ENCODE results near the gene KIAA0825.

Gene KIAA0825

GRCh38 chr5:94508461-94509148, 109.8 kb downstream of the KIAA0825 start:
- peak; percentile 47 for DNase-seq

DNA sequence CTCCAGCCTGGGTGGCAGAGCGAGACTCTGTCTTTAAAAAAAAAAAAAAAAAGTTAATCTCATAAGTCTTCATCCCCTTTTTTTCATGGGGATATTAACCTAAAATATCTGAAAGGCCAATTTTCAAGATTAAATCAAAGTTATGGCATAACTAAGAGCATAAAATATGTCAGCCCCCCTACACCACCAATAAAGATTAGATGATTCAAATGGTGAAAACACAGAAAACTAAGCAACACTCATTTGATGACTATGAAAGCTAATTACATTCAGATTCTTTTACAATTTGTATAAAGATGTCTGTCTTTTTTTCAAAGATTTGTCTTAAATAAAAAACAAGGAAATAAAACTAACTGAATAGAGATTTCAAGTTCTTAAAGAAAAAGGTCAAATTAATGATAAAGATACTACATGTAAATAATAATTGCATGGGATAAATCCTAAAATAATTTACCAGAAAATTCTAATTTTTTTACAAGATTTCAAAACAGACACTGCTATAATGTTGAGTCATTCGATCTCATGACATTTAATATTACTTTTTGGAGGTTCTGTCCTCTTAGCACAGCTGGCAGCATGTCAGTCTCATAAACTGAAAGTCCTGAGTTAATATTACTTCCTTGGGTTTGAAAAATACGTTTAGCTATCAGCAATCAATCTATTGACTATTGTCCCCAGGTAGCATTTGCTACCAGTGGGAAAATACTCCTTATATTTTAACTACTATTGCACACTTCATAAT, 112.9 kb downstream of the KIAA0825 start:
- no peak for DNase-seq

- DNase-seq: no peak
Observed at GRCh38 chr5:94503677-94504076, 114.7 kb downstream of the KIAA0825 start.

DNA sequence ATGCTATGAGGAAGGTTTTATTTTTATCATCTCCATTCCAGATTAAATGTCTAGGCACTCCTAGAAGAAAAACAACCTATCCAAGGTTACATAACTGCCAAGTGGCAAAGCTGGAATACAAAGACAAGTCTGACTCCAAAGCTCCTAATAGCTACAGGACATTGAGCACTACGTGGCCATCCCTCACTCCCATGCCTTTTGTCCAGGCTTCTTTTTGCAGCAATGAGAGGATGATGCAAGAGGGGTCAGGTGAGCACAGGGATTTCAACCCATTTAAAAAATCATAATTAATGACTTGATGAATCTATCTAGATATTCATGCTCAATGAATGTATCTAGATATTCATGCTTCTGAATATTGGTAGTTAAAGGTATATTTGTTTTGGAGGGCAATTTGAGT, 117.0 kb downstream of the KIAA0825 start:
- DNase-seq: no peak

GRCh38 chr5:94499806-94500205, 118.6 kb downstream of the KIAA0825 start:
- peak; percentile 15 for DNase-seq

DNA sequence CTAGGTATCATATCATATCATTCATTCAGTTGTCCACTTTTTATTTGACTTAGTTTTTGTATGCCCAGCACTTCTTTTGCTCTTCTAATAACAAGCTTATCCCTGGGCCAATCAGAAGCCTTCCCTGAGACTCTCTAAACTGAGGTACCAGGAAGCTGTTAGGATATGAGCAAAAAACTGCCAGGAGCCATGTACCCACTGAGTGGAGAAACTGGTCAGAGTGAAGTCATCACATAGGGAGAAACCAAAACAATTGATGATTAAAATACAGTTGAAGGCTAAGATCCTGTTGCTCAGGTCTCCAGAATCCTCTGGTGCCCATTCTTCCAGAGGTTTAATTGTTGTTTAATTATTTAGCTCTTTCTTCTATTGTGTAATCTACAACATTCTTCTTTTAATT, 120.2 kb downstream of the KIAA0825 start:
- no peak for DNase-seq

- DNase-seq: no peak
Observed at GRCh38 chr5:94485067-94485466, 133.3 kb downstream of the KIAA0825 start.

- no peak for DNase-seq
Observed at GRCh38 chr5:94481059-94481458, 137.3 kb downstream of the KIAA0825 start.

DNA sequence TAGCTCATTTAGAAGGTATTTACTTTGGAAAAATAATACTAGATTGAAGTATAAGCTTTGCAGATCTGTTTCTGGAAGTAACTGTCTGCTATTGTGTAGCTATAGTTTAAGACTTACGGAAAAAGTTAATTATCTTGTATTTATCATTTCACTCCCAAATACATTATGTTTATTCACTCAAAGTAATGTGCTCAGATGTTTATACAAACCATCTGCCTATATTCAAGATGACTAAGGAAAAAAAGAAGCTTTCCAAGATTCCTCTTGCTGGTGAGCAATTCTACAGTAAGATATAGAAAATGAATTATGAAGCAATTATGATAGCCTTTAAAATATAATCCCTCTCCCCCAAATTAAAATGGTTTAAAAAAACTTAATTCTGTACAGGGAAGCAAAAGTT, 137.9 kb downstream of the KIAA0825 start:
- no peak for DNase-seq

GRCh38 chr5:94473936-94474335, 144.5 kb downstream of the KIAA0825 start:
- DNase-seq: no peak

- DNase-seq: no peak
Observed at GRCh38 chr5:94471521-94471920, 146.9 kb downstream of the KIAA0825 start.

- DNase-seq: no peak
Observed at GRCh38 chr5:94470802-94471201, 147.6 kb downstream of the KIAA0825 start.

- no peak for DNase-seq
Observed at GRCh38 chr5:94469894-94470329, 148.5 kb downstream of the KIAA0825 start.

GRCh38 chr5:94467954-94468930, 150.2 kb downstream of the KIAA0825 start:
- no peak for DNase-seq

DNA sequence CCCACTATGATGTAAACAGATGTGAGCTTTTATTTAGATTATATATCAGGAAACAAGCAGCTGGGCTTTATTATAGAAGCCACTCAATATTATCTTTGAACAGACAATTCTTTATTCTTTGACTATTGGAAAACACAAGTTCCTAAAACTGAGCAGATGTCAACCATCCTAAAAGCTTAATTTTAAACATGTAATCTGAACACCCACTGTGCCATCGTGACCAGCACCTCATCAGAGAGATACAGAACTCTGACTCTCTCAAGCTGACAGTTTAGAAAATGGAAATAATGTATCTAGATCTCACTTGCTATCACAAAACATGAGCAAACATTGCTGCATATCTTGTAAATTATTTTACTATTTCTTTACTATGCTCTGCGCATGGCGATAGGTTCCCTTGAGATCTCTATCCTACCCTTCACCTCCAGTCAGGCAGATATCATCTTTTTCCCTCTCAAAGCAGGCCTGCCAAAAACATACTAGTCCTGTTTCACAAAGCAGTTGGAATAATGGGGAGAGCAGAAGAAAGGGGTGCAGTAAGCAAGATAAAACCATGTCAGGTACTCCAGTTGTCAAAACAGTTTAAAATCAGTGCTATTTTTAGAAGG, 151.0 kb downstream of the KIAA0825 start:
- no peak for DNase-seq

DNA sequence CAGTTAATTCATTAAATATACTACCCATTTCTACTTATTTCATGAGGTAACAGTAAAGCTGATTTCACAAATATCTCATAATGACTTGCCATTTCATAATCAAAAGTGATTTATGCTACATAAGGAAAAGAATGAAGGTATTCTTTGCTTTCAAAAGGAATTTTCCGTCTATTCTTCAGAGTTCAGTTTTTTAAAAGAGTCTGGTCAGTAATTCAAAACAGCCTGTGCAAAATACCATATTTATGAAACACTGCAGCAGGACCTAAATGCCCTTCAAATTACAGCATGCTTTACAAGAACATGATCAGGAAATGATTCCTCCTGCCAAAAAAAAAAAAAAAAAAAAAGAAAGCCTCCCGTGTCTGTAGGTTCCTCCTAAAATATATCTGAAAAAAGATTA, 154.7 kb downstream of the KIAA0825 start:
- DNase-seq: no peak

- no peak for DNase-seq
Observed at GRCh38 chr5:94461131-94461530, 157.3 kb downstream of the KIAA0825 start.

GRCh38 chr5:94459915-94460314, 158.5 kb downstream of the KIAA0825 start:
- DNase-seq: no peak

DNA sequence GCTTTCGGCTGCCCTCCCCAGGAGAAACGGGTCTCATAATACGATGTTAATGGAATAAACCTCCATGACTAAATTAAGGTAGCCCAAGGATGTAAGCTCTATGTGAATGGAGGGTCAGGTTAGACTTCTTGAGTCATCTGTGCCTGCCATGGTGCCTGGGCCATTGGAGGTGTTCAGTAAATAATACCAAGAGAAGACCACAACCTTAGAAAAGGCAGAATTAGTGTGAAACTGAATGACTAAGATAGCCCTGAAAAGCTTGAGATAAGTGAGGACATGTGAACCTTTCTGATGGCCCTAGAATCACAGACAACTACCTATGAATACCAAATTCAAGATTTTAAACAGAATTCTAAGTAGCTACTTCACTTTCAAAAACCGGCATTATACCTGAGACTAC, 160.6 kb downstream of the KIAA0825 start:
- no peak for DNase-seq

GRCh38 chr5:94445726-94446125, 172.7 kb downstream of the KIAA0825 start:
- no peak for DNase-seq

DNA sequence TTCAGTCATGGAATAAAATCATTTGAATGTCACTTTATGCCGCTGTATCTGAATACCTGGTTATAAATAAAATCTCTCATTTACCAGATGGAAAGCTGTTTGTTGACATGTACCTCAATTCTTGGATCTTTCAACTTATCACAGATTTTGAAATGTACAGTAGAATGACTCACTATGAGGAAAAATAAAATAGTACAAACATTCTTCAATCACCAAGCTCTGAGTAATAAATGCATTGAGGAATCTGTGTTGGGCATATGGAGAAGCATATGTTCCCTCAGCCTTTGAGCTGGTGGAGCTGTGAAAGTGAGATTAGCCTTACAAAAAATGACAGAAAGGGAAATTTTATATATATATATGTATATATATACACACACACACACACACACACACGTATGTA, 175.4 kb downstream of the KIAA0825 start:
- DNase-seq: no peak

DNA sequence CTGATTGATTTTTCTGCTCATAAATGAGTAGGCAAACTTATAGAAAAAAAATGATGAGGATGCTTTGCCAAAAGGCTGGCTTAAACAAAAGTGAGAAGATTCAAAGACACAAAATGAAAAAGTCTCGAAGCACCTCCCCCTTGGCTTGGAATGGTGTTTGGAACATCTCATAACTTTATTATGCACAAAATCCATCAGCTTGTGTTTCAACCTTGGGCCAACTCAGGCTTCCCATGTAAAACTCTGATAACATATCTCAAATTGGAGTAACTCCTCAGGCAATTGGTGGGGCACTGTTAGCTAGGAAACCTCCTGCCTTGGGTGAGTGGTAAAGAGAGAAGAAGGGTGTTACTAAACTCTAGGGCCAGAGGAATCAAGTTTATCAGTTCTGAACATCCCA, 176.3 kb downstream of the KIAA0825 start:
- no peak for DNase-seq

DNA sequence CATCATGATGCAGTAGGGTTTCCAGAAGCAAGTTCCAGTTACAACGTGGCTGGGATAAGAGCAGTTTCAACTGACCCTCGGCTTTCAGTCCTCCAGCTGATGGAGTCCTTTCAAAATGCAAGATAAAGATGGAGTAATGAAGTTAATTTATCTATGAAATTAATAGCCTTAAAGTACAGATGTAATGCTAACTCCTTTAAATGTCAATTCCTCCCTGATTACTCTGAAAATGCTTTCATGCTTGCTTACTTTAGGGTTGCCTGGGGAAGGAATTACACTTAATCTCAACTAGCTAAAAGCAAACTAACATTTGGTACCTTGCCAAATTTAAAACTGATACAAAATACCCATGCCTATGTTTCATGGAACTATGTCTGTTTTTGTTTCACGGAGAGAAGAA, 178.4 kb downstream of the KIAA0825 start:
- no peak for DNase-seq

Measured in retina (tissue), 1 donor.